HL-60 (cell line): ENCODE measurements around the gene LGALS7.

ENCODE experiments used
- POLR2AphosphoS5 ChIP-seq: IDR thresholded peaks from 2 replicates; pipeline ENCODE4 v1.6.1; 2012; ENCODE audit warnings: low read depth
- TF ChIP-seq, protein P1 (sequence below): IDR thresholded peaks from one replicate; pipeline ENCODE4 v1.5.1; 2011; ENCODE audit warnings: low read length, control low read depth, inconsistent platforms; ENCODE audit not compliant: insufficient read depth

DNA sequence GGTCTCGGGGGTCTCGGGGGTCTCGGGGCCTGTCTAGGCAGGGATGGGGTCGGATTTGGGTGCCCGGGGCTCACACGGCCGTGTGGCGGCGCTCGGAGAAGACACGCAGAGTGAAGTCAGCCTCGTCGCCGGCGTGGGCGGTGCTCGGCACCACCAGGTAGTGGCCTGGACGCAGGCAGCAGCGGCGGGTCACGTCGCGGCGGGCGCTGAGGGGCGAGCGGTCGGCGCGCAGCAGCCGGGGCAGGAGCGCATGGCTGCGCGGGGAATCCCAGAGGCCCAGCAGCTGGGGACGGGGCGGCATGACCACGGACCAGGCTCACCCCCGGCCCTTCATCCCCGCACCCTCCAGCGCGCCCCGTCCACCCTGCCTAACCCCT lies 37.3 kb downstream of the LGALS7 start:
- TF ChIP-seq, protein P1, sequence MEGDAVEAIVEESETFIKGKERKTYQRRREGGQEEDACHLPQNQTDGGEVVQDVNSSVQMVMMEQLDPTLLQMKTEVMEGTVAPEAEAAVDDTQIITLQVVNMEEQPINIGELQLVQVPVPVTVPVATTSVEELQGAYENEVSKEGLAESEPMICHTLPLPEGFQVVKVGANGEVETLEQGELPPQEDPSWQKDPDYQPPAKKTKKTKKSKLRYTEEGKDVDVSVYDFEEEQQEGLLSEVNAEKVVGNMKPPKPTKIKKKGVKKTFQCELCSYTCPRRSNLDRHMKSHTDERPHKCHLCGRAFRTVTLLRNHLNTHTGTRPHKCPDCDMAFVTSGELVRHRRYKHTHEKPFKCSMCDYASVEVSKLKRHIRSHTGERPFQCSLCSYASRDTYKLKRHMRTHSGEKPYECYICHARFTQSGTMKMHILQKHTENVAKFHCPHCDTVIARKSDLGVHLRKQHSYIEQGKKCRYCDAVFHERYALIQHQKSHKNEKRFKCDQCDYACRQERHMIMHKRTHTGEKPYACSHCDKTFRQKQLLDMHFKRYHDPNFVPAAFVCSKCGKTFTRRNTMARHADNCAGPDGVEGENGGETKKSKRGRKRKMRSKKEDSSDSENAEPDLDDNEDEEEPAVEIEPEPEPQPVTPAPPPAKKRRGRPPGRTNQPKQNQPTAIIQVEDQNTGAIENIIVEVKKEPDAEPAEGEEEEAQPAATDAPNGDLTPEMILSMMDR, result no peak
- no peak for TF ChIP-seq POLR2AphosphoS5
